Fibroblast of skin of left biceps (primary cell): Measurements from ENCODE around the gene TCP11.

ENCODE experiments used
- DNase-seq, 2 experiments: peaks; one replicate each; pipeline ENCODE4 v3.0.0-alpha.2; 2013; ENCODE audit warnings: low read depth in 2 of 2

The TCP11 gene

GRCh38 chr6:35080821-35081425 is 60.2 kb downstream of the TCP11 start:
- no peak for DNase-seq

- no peak for DNase-seq
Observed at GRCh38 chr6:35080016-35080680, 61.0 kb downstream of the TCP11 start.

GRCh38 chr6:35079311-35080000 is 61.7 kb downstream of the TCP11 start:
- no peak for DNase-seq

- no peak for DNase-seq
Observed at GRCh38 chr6:35078896-35079295, 62.2 kb downstream of the TCP11 start.

GRCh38 chr6:35078226-35078850 is 62.8 kb downstream of the TCP11 start:
- no peak for DNase-seq

- no peak for DNase-seq
Observed at GRCh38 chr6:35077713-35078105, 63.4 kb downstream of the TCP11 start.

- DNase-seq = no peak
Observed at GRCh38 chr6:35076997-35077712, 64.0 kb downstream of the TCP11 start.

GRCh38 chr6:35073766-35074471 is 67.2 kb downstream of the TCP11 start:
- DNase-seq = no peak

GRCh38 chr6:35073211-35073610 is 67.9 kb downstream of the TCP11 start:
- DNase-seq = no peak

GRCh38 chr6:35072698-35073055 is 68.5 kb downstream of the TCP11 start:
- DNase-seq = no peak

GRCh38 chr6:35072051-35072697 is 69.0 kb downstream of the TCP11 start:
- no peak for DNase-seq

GRCh38 chr6:35071347-35071994 is 69.7 kb downstream of the TCP11 start:
- DNase-seq = no peak

GRCh38 chr6:35070111-35070510 is 71.0 kb downstream of the TCP11 start:
- no peak for DNase-seq

GRCh38 chr6:35069262-35069661 is 71.9 kb downstream of the TCP11 start:
- no peak for DNase-seq

GRCh38 chr6:35068644-35069043 is 72.5 kb downstream of the TCP11 start:
- no peak for DNase-seq

GRCh38 chr6:35068206-35068605 is 72.9 kb downstream of the TCP11 start:
- no peak for DNase-seq
